Endodermal cell (in vitro differentiated cells): ENCODE results near the gene PHGDH. TPM values are rescaled to one million over a fixed set of nuclear protein-coding genes. Genes with fewer than 3 reads are reported as not detected.

Experiments used
- DNase-seq: peaks from one replicate; pipeline ENCODE4 v3.0.0-alpha.2; 2017
- H3K27ac ChIP-seq: 2 replicates; pipeline ENCODE4 v1.5.1; 2013; ENCODE audit warnings: mild to moderate bottlenecking, low read depth, low read length, moderate library complexity
- H3K27me3 ChIP-seq: 2 replicates; pipeline ENCODE4 v1.6.1; 2013; ENCODE audit warnings: mild to moderate bottlenecking, low read length, moderate library complexity; ENCODE audit not compliant: insufficient read depth, control insufficient read depth, poor library complexity, severe bottlenecking
- H3K36me3 ChIP-seq: 2 replicates; pipeline ENCODE4 v1.7.0; 2013; ENCODE audit warnings: mild to moderate bottlenecking, low read length, moderate library complexity; ENCODE audit not compliant: control insufficient read depth, insufficient read depth
- H3K4me1 ChIP-seq: one replicate; pipeline ENCODE4 v1.7.0; 2013; ENCODE audit warnings: low read length; ENCODE audit not compliant: control insufficient read depth, insufficient read depth
- H3K4me3 ChIP-seq: 2 replicates; pipeline ENCODE4 v1.5.1; 2013; ENCODE audit warnings: mild to moderate bottlenecking, low read length, moderate library complexity
- H3K9ac ChIP-seq: 2 replicates; pipeline ENCODE4 v1.6.1; 2013; ENCODE audit warnings: mild to moderate bottlenecking, low read length, moderate library complexity; ENCODE audit not compliant: poor library complexity, severe bottlenecking; ENCODE audit errors: extremely low read depth
- H3K9me3 ChIP-seq: 2 replicates; pipeline ENCODE4 v1.6.1; 2013; ENCODE audit warnings: mild to moderate bottlenecking, low read length, moderate library complexity; ENCODE audit not compliant: control insufficient read depth
- H3K27ac Mint-ChIP-seq: 2 replicates; pipeline ENCODE4 v1.8.0; 2020; ENCODE audit warnings: mixed read lengths
- H3K27me3 Mint-ChIP-seq: 2 replicates; pipeline ENCODE4 v1.8.0; 2021; ENCODE audit warnings: mild to moderate bottlenecking, mixed read lengths; ENCODE audit not compliant: insufficient read depth
- H3K36me3 Mint-ChIP-seq: 2 replicates; pipeline ENCODE4 v1.8.0; 2020; ENCODE audit warnings: low read depth, mixed read lengths
- H3K4me1 Mint-ChIP-seq: 2 replicates; pipeline ENCODE4 v1.8.0; 2020; ENCODE audit warnings: mixed read lengths
- H3K4me3 Mint-ChIP-seq: 2 replicates; pipeline ENCODE4 v1.8.0; 2020; ENCODE audit warnings: mild to moderate bottlenecking, moderate library complexity, mixed read lengths
- H3K9me3 Mint-ChIP-seq: 2 replicates; pipeline ENCODE4 v1.8.0; 2020; ENCODE audit warnings: mild to moderate bottlenecking, mixed read lengths
- WGBS, 2 experiments: methylation state at CpG; one replicate each; pipeline versions ENCODE4 v1.1.5 to v1.1.7; 2013; ENCODE audit warnings: missing lambda C conversion rate in 2 of 2, mixed read lengths in 1 of 2; ENCODE audit not compliant: insufficient coverage in 1 of 2, insufficient read length in 1 of 2; 5-methylcytosine and 5-hydroxymethylcytosine counted together
- long read RNA-seq, 4 experiments: library from polyadenylated mRNA in 2 of 4; library from RNA in 1 of 4; library from capped mRNA in 1 of 4; stranded (forward) in 3 of 4; unstranded in 1 of 4; transcript quantifications; one replicate each; pipeline ENCODE4 v2.0.0, GENCODE V29; 2020 to 2021; ENCODE audit warnings: inconsistent platforms in 1 of 4
- polyA plus RNA-seq, 2 experiments: library from polyadenylated mRNA; stranded (reverse); fragments of 50-300 nt; gene quantifications; one replicate each; pipeline ENCODE4 v1.2.3, GENCODE V29; 2013
- total RNA-seq, 2 donors: library from RNA; stranded (reverse); fragmentation: NEBNext Ultra II Directional in 1 of 2; extraction: Animal tissue kit (Norgen Biotek cat#: 25700) in 1 of 2; gene quantifications; 2 replicates in 1 of 2; 3 replicates in 1 of 2; pipeline ENCODE4 v1.2.1, GENCODE V29; 2021
- TF ChIP-seq, protein P1 (sequence below): fragments of 200-600 bp; sonication (generic); conservative IDR thresholded peaks from 2 replicates; pipeline ENCODE4 v1.5.0; 2021; ENCODE audit warnings: antibody characterized with exemption, mild to moderate bottlenecking

PHGDH gene
- 100 to 1,000 TPM; 156 to 176 TPM for total RNA-seq
- 234 TPM for polyA plus RNA-seq (2013, experiment 1 of 2)
- polyA plus RNA-seq (2013, experiment 2 of 2): 177 TPM
- long read RNA-seq, experiment 1, transcript PHGDH-208 (12 exons, 2,096 nt): major isoform, 37 of 75 reads
- long read RNA-seq, experiment 1, transcript PHGDH-201 (11 exons, 3,180 nt): minor isoform, 5 of 75 reads
- long read RNA-seq, experiment 1, partial matches to known transcripts: 26 of 75 reads
- long read RNA-seq, experiment 1, other reads (novel, unspliced or antisense): 2 of 75 reads
- long read RNA-seq, experiment 2, transcript PHGDH-208 (12 exons, 2,096 nt): major isoform, 164 of 179 reads
- long read RNA-seq, experiment 2, partial matches to known transcripts: 6 of 179 reads
- long read RNA-seq, experiment 2, other reads (novel, unspliced or antisense): 3 of 179 reads
- long read RNA-seq, experiment 3, transcript PHGDH-208 (12 exons, 2,096 nt): major isoform, 1,124 of 1,175 reads
- long read RNA-seq, experiment 3, transcript PHGDH-232 (12 exons, 1,774 nt): minor isoform, 6 of 1,175 reads
- long read RNA-seq, experiment 3, partial matches to known transcripts: 11 of 1,175 reads
- long read RNA-seq, experiment 3, other reads (novel, unspliced or antisense): 22 of 1,175 reads
- long read RNA-seq, experiment 4, transcript PHGDH-221 (5 exons, 1,180 nt): minor isoform, 14 of 636 reads
- long read RNA-seq, experiment 4, transcript PHGDH-208 (12 exons, 2,096 nt): major isoform, 318 of 636 reads
- long read RNA-seq, experiment 4, transcript PHGDH-201 (11 exons, 3,180 nt): minor isoform, 226 of 636 reads
- long read RNA-seq, experiment 4, partial matches to known transcripts: 71 of 636 reads
- long read RNA-seq, experiment 4, other reads (novel, unspliced or antisense): 6 of 636 reads

DNA sequence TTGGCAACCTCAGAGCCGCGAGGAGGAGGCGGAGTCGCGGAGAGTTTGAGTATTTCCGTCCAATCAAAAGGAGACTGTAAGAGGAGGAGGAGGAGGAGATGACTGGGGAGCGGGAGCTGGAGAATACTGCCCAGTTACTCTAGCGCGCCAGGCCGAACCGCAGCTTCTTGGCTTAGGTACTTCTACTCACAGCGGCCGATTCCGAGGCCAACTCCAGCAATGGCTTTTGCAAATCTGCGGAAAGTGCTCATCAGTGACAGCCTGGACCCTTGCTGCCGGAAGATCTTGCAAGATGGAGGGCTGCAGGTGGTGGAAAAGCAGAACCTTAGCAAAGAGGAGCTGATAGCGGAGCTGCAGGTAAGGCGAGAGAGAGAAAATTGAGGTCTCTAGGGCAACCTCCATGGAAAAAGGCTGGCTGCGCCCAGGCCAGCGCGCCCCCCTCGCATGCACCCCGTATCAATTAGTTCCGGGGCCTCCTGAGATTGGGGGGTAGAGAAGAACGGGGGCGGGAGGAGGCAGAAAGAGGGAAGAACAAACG is at the start of gene PHGDH:
PHGDH (plus strand) TSS at position 131 of the 538 bp plus-strand sequence; CDS start at position 220, 89 bp downstream.
- TF ChIP-seq, protein P1, sequence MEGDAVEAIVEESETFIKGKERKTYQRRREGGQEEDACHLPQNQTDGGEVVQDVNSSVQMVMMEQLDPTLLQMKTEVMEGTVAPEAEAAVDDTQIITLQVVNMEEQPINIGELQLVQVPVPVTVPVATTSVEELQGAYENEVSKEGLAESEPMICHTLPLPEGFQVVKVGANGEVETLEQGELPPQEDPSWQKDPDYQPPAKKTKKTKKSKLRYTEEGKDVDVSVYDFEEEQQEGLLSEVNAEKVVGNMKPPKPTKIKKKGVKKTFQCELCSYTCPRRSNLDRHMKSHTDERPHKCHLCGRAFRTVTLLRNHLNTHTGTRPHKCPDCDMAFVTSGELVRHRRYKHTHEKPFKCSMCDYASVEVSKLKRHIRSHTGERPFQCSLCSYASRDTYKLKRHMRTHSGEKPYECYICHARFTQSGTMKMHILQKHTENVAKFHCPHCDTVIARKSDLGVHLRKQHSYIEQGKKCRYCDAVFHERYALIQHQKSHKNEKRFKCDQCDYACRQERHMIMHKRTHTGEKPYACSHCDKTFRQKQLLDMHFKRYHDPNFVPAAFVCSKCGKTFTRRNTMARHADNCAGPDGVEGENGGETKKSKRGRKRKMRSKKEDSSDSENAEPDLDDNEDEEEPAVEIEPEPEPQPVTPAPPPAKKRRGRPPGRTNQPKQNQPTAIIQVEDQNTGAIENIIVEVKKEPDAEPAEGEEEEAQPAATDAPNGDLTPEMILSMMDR: no peak
- peak within 1 kb of the TSS; percentile 96 for H3K27ac ChIP-seq

DNA sequence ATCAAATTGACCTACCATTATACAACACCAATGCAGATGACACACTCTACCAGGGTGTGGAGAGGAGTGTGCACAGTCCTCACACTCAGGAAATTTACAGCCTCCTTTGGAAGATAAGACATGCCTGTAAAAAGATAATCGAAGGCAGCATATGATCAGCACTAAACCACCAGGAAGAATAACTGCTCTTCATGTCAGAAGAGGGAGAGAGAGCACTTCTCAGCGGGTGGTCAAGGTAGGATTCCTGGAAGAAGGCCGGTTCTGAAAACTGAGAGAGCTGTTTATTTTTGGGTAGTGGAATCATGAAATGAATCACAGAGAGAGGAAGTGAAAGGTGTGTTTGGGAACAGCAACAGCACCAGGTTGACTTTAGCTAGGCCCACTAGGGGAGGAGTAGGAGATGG is 49.7 kb upstream of the PHGDH start:
- DNase-seq: no peak
- Mint-ChIP-seq H3K36me3 (no peaks in the 10 kb centered on the region), H3K27me3 (no peaks in the 10 kb centered on the region), H3K4me3 (no peak overlapping the region), H3K27ac (no peak overlapping the region), H3K9me3 (no peaks in the 10 kb centered on the region), H3K4me1 (peaks cover 28% of the 10 kb centered on the region)
- Histone ChIP-seq H3K27ac (no peak overlapping the region), H3K4me3 (no peak overlapping the region), H3K9me3 (no peaks in the 10 kb centered on the region), H3K9ac (no peak overlapping the region), H3K36me3 (no peaks in the 10 kb centered on the region), H3K27me3 (no peaks in the 10 kb centered on the region), H3K4me1 (no peaks in the 10 kb centered on the region)
- 57 to 65% methylated on average over 3 of the region's 3 CpGs for WGBS, 2 experiments
- TF ChIP-seq, protein P1: no peak

More for the DNA sequence above, at the start of gene PHGDH:
- Mint-ChIP-seq H3K27me3 (peaks cover 2% of the 10 kb centered on the region), H3K4me3 (peak within 1 kb of the TSS; percentile 90), H3K4me1 (peaks cover 33% of the 10 kb centered on the region), H3K9me3 (no peaks in the 10 kb centered on the region), H3K27ac (peak within 1 kb of the TSS; percentile 94), H3K36me3 (peaks cover 3% of the 10 kb centered on the region)
- WGBS, 2 experiments: 0 to 4% methylated on average over 13 to 27 of the region's 27 CpGs
- Histone ChIP-seq H3K9me3 (no peaks in the 10 kb centered on the region), H3K36me3 (no peaks in the 10 kb centered on the region), H3K4me1 (peaks cover 12% of the 10 kb centered on the region), H3K4me3 (peak within 1 kb of the TSS; percentile 99), H3K27me3 (no peaks in the 10 kb centered on the region), H3K9ac (peak within 1 kb of the TSS; percentile 94)
- peak; percentile 93 for DNase-seq

DNA sequence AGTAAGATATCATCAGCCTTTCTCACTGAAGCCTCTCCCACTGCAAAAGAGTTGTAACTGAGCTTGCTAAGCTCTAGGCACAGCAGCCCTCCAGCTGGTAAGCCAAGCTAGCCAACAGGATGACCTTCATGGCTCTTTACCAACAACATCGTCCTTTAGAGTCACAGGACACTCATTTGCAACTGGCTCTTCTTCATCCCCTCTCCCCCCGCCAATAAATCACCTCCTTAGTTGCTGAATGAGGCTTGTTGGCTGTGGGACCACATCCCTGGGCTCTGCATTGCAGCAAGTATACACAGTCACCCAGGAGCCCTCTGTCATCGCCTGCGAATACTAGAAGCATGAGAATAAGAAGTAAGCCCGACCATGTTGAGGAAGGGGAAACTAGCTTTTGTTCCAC is 47.7 kb upstream of the PHGDH start:
- WGBS, 2 experiments: 85 to 90% methylated on average over 3 to 5 of the region's 5 CpGs
- H3K27ac ChIP-seq: no peak overlapping the region
- no peak overlapping the region for H3K27ac Mint-ChIP-seq

More for the DNA sequence above, 47.7 kb upstream of the PHGDH start:
- no peaks in the 10 kb centered on the region for H3K9me3 ChIP-seq
- TF ChIP-seq, protein P1: no peak
- Mint-ChIP-seq H3K4me3 (no peak overlapping the region), H3K27me3 (no peaks in the 10 kb centered on the region), H3K9me3 (no peaks in the 10 kb centered on the region), H3K4me1 (peaks cover 26% of the 10 kb centered on the region), H3K36me3 (no peaks in the 10 kb centered on the region)
- no peak overlapping the region for H3K9ac ChIP-seq
- H3K4me1 ChIP-seq: no peaks in the 10 kb centered on the region
- H3K36me3 ChIP-seq: no peaks in the 10 kb centered on the region
- H3K27me3 ChIP-seq: no peaks in the 10 kb centered on the region
- DNase-seq: no peak
- no peak overlapping the region for H3K4me3 ChIP-seq
